ENCODE measurements around the gene NIM1K. TPM values are rescaled to one million over a fixed set of nuclear protein-coding genes. Genes with fewer than 3 reads are reported as not detected.

Gene NIM1K
- total RNA-seq, 1 donor = 1.9 TPM

DNA sequence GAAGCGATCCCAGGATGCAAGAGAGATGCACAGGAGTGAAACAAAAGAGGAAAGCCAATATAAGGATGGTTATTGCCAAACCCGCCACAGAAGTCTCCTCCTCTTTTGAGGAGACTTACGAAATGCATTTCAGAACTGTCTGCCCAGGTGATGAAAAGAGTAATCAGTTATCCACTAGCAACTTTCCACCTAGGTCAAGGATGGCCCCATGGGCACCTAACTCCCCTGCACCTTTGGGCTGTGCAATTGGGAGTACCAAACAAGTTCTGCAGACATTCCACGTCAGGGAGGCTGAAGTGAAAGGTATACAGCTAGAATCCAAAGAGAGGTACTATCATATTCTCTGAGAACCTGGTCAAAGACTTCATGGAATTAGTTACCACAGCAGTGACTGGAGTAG, 95.5 kb downstream of the NIM1K start:
- H3K4me3 ChIP-seq (ENCODE audit: low read depth, low read length) = no peak overlapping the region
- TF ChIP-seq, protein P1, sequence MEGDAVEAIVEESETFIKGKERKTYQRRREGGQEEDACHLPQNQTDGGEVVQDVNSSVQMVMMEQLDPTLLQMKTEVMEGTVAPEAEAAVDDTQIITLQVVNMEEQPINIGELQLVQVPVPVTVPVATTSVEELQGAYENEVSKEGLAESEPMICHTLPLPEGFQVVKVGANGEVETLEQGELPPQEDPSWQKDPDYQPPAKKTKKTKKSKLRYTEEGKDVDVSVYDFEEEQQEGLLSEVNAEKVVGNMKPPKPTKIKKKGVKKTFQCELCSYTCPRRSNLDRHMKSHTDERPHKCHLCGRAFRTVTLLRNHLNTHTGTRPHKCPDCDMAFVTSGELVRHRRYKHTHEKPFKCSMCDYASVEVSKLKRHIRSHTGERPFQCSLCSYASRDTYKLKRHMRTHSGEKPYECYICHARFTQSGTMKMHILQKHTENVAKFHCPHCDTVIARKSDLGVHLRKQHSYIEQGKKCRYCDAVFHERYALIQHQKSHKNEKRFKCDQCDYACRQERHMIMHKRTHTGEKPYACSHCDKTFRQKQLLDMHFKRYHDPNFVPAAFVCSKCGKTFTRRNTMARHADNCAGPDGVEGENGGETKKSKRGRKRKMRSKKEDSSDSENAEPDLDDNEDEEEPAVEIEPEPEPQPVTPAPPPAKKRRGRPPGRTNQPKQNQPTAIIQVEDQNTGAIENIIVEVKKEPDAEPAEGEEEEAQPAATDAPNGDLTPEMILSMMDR (IDR thresholded peaks at IDR 0.05; ENCODE audit: insufficient read depth, low read length) = no peak
- no peak for DNase-seq (ENCODE audit: low read depth)

GRCh38 chr5:43288269-43288831, 96.3 kb downstream of the NIM1K start:
- TF ChIP-seq, protein P1 (IDR thresholded peaks at IDR 0.05; ENCODE audit: insufficient read depth, low read length) = no peak

GRCh38 chr5:43290726-43291125, 98.7 kb downstream of the NIM1K start:
- H3K4me3 ChIP-seq (ENCODE audit: low read depth, low read length) = no peak overlapping the region
- TF ChIP-seq, protein P1 (IDR thresholded peaks at IDR 0.05; ENCODE audit: insufficient read depth, low read length) = no peak
- DNase-seq (ENCODE audit: low read depth) = no peak

More at GRCh38 chr5:43288269-43288831, 96.3 kb downstream of the NIM1K start:
- no peak for DNase-seq (ENCODE audit: low read depth)
- no peak overlapping the region for H3K4me3 ChIP-seq (ENCODE audit: low read depth, low read length)

DNA sequence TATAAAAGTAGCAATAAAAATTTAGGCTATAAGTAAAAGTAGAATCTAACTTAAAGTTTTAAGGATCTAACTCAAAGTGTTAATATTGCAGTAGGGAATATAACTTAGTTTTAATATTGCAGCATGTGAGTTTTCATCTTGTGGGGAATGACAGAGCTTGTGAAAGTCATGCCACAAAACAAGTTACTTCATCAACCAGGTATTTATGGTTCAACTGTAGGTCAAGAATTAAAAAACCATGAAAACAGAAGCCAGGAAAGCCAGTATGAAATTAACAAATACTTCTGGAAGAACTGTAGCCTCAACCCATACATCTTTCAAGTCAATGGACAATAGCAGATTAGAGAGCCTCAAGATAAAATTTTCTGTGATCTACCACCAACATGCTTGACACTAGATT, 102.2 kb downstream of the NIM1K start:
- peak; percentile 38 for DNase-seq (ENCODE audit: low read depth)
- no peak overlapping the region for H3K4me3 ChIP-seq (ENCODE audit: low read depth, low read length)
- TF ChIP-seq, protein P1 (IDR thresholded peaks at IDR 0.05; ENCODE audit: insufficient read depth, low read length) = no peak

GRCh38 chr5:43295202-43295601, 103.2 kb downstream of the NIM1K start:
- TF ChIP-seq, protein P1 (IDR thresholded peaks at IDR 0.05; ENCODE audit: insufficient read depth, low read length) = no peak
- DNase-seq (ENCODE audit: low read depth) = no peak
- no peak overlapping the region for H3K4me3 ChIP-seq (ENCODE audit: low read depth, low read length)

DNA sequence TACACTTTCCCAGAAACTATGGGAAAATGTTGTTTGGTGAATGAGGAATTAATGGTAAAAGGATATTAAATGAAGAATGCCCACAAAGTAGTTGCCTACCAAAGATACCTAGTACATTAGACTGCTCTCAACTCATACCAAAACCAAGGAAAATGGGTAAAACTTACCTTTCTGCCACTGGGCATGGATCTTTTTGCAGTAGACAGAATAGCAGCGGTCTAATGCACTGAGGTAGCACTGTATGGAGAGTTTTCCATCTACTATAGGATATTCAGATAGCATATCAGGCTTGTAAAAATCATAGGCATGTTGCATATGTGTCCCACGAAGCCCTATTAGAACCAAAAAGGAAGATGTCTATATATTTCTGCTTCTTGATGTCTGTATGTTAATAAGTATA, 104.8 kb downstream of the NIM1K start:
- no peak for DNase-seq (ENCODE audit: low read depth)
- no peak overlapping the region for H3K4me3 ChIP-seq (ENCODE audit: low read depth, low read length)
- TF ChIP-seq, protein P1 (IDR thresholded peaks at IDR 0.05; ENCODE audit: insufficient read depth, low read length) = no peak

- no peak for DNase-seq (ENCODE audit: low read depth)
- TF ChIP-seq, protein P1 (IDR thresholded peaks at IDR 0.05; ENCODE audit: insufficient read depth, low read length) = no peak
- no peak overlapping the region for H3K4me3 ChIP-seq (ENCODE audit: low read depth, low read length)
Measured at GRCh38 chr5:43298443-43298842, 106.4 kb downstream of the NIM1K start.
